ENCODE measurements around the gene POT1.

Gene POT1

DNA sequence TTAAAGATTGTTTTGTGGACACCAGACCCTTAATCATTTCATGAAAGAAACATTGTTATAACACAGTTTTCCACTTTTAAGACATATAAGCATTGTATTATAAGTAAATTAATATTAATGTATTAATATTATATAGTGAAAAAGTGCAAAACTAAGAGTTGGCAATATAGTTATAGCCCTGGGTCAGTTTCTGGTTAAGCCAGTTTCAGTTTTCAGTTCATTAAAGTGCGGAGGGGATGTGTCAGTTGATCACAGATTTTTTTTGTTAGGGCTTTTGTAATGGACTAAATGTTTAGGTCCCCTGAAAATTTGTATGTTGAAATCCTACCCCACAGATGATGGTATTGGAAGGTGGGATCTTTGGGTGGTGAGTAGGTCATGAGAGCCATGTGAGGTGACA, 118.3 kb downstream of the POT1 start:
- no peak for DNase-seq (ENCODE audit: low read depth in 2 of 3, low spot score in 2 of 3)

DNA sequence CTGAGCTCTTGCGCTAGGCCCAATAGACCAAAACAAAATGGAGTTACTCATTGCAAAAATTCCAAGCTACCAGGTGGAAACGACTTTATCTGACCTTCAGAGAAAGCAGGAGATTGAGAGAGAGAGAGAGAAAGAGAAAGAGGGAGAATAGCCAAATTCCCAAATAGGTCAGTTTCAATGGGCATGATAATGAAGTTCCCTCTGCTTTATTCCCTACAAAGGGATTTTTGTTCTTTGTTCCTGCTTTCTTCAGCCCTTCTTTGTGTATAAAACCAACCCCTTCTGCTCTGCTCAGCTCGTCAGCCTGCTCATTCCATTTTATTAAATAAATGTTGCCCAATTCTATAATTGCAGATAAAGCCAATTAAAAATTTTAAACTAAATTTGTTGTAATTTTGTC, 119.0 kb downstream of the POT1 start:
- no peak for DNase-seq (ENCODE audit: low read depth in 2 of 3, low spot score in 2 of 3)

DNA sequence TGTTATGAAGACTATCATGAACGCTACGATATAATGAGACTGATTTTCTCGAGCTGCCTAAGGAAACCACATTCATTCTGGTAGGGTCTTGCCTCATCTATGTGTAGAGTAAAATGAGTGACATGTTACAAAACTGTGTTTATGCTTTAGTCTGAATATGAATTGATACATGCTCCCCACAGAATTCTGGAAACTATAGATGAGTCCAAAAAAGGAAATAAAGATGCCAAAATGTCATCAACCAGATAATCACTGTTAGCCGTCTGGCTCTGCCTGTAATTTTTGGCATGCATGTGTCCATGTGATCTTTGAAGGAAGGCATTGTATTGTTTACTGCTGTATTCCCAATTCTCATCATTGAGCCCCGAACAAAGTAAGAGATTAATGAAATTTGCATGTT, 121.4 kb downstream of the POT1 start:
- no peak for DNase-seq (ENCODE audit: low read depth in 2 of 3, low spot score in 2 of 3)

DNA sequence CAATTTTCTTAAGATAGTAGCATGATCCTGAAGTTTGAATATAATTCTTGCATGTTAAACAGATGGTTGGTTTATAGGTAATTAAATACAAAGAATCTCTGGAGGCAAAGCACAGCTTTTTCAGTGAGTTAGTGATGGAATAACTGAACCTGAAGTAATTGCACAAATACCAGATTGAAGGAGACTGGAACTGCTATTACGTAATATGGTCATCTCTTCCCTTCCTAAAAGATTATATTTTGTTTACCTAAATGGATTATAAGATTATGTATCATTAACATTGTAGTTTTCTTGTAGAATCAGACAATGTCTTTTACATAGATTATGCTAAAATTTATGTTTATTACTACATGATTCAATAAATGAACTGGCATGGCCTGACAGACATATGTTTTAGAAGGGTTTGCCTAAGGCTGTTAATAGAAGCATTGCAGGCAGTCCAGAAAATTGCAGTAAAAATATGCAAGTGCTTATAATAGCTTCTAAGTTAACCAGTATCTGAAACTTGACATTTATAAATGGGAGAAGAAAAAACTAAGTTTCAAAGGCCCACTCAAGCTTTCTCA, 128.2 kb downstream of the POT1 start:
- no peak for DNase-seq (ENCODE audit: low read depth in 2 of 3, low spot score in 2 of 3)

DNA sequence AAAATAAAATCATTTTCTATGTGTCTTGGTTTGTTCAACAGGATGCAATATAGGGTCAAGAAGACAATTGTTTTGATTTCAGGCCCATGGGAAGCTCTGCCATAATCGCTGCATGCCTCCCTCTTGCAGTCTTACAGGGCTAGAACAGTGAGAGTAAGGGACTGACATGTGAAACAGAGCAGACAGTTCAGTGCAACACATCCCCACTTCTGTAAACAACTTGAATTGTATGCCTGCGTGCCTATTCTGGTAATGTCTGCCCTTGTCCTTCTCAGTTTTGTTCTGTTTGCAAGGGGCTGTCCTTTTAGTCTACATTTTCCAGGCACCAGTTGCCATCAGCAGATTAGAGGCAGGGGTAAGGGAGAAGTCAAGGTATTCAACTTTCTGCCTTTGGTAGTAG, 129.2 kb downstream of the POT1 start:
- DNase-seq (ENCODE audit: low read depth in 2 of 3, low spot score in 2 of 3): no peak

DNA sequence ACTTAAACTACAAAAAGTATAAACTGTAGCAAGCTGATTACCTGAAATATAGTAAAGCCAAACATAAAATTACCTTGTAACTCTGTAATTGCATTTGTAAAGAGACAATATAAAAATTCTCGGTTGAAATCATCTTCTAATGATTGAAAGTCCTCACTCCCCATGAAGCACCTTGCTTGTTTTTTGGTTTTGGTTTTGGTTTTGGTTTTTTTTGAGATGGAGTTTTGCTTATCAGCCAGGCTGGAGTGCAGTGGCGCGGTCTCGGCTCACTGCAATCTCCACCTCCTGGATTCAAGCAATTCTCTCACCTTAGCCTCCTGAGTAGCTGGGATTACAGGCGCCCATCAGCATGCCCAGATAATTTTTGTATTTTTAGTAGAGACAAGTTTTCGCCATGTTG, 130.2 kb downstream of the POT1 start:
- DNase-seq (ENCODE audit: low read depth in 2 of 3, low spot score in 2 of 3): no peak

DNA sequence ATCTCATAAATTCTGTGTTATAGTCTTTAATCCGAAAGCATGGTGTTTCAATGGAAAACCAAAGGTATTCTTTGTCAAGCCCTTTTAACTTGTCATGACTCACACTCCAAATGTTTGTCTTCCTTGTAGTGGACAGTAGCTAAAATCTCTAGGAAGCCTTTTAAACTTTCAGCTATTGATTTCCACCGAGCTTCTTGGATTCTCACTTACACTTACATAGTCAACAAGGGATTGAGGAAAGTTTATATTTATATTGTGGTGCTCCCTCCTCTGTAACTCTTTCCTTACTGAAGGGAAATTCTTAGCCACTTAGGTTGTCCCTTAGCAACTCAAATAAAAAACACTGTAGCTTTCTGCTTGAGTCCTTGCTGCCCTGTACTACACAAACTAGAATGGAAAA, 132.9 kb downstream of the POT1 start:
- no peak for DNase-seq (ENCODE audit: low read depth in 2 of 3, low spot score in 2 of 3)

DNA sequence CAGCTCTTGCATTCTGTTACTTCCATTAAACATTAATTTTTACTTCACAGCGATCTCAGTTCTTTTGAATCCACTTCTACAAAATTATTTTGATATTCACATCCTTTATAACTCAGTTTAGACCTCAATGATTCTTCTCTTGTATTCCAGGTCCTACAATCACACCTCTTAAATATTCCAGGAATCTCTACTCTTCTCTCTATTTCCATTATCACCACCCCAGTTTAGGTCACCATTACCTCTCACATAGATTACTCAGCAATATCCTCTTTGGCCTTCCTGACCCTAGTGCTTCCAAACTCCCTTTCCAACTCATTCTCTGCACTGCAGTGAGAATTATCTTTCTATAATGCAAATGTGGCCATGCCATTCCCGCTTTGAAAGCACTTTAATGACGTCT, 136.9 kb downstream of the POT1 start:
- no peak for DNase-seq (ENCODE audit: low read depth in 2 of 3, low spot score in 2 of 3)

DNA sequence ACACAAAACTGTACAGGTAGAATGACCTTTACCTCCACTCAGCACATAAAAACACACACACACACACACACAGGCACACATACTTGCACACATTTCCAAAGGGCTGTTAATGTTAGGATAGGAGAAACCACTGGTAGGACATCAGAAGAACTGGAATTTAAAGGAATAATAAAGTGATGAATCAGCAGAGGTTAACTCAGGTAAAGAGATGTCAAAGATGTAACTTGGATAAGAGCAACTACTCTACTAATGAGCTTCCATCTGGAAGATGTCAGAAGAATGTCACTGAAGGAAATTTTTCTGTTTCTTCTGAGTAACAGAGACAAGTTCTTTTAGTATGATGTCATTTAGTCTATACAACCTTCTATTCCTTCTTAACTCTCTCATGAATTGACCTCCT, 137.6 kb downstream of the POT1 start:
- DNase-seq (ENCODE audit: low read depth in 2 of 3, low spot score in 2 of 3): no peak

DNA sequence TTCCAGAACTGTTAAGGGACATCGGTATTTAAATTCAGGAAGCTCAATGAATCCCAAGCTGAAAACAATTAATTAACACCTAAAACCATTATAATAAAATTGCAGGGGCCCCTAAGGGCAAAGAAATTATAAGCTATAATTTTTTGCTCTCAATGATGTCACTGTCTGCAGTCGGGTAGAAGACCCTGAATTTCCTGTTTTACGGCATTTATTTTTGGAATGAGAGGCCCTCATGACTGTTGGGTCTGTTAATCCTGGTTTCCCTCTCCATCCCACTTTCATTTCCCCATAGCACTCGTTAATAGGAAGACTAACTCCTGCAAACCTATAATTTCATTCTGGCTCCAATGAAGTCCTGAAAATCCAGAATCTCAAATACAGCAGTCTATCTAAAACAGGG, 138.2 kb downstream of the POT1 start:
- DNase-seq (ENCODE audit: low read depth in 2 of 3, low spot score in 2 of 3): no peak

DNA sequence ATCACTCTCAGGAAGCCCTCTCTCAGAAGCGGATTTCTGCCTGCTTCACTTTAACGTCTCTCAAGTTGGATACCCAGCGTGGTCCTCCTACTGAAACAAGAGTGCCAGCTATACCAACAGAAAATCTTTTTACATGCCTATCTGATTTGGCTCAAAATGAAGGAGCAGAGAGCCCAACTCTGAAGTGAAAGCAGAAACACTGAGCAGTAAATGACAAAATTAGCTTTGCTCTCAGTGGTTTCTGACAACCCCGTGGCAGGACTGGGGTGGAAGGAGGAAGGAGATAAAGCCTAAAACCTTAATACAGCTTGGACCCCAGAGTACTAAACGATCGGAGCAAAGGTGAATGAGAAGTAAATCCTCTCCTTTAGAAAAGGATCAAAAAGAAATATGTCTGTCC, 139.0 kb downstream of the POT1 start:
- no peak for DNase-seq (ENCODE audit: low read depth in 2 of 3, low spot score in 2 of 3)

DNA sequence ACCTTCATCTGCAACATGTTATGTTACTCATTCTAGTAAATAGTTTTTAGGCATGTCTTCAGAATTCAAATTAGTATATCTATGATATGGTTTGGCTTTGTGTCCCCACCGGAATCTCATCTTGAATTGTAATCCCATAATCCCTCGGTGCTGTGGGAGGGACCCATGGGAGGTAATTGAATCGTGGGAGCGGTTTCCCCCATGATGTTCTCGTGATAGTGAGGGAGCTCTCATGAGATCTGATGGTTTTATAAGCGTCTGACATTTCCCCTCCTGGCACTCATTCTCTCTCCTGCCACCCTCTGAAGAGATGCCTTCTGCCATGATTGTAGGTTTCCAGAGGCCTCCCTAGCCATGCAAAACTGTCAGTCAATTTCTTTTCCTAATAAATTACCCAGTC, 143.6 kb downstream of the POT1 start:
- no peak for DNase-seq (ENCODE audit: low read depth in 2 of 3, low spot score in 2 of 3)

DNA sequence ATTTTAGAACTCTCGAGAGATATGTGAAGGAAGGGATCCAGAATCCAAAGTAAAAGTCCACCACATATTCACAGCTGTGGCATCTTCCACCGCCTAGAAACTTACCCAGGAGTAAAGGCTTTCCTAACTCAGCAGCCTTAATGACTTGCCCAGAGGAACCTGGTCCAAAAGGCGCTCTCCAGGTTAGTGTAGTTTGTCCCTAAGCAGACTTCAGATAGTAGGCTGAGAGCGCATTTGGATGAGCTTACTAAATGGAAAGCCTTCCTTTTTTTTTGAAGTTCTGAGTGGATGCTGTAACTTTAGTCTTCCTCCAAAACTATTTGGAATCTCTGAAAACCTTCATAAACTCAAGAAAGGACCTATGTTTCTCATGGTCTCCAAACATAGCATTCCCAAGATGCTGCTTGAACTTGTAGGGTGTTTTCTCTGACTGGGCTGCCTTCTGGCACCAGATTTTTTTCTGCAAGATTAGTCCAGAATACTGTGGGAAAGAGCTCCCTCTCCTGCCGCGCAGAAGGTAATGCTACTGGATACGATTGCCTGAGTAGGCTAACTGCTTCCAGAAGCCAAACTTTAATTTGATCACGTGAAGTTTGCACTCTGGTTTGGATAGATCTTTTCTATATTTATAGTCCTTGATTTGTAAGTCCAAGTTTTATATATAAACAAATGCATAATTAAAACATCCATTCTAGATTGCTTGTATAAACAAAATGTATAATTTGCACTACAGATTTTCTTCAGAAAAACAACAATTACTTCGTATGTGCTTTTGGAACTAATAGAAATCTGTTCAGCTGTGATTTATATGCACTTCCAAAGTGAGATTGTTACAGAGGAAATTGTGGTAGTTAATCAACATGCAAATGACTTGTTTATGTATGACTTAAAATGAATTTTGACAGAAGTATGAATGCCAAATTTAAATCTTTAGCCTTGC, 144.5 kb downstream of the POT1 start:
- no peak for DNase-seq (ENCODE audit: low read depth in 2 of 3, low spot score in 2 of 3)

DNA sequence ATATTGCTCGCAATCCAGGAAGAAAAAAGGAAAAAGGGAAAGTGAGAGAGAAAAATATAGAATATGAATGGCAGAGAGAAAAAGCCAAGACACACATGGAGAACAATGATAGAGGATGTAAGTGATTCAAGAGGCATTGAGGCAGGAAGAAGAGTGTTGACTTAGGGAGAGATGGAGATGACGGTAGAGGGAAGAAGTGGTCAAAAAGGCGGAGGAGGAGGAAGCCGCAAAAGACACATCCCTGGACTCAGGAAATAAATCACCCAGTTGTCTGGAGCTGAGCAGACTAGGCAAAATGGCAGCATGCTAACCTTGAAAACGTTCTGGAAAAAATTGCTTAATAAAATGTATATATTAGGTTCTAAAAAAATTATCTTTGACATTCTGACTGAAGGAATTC, 146.4 kb downstream of the POT1 start:
- no peak for DNase-seq (ENCODE audit: low read depth in 2 of 3, low spot score in 2 of 3)

DNA sequence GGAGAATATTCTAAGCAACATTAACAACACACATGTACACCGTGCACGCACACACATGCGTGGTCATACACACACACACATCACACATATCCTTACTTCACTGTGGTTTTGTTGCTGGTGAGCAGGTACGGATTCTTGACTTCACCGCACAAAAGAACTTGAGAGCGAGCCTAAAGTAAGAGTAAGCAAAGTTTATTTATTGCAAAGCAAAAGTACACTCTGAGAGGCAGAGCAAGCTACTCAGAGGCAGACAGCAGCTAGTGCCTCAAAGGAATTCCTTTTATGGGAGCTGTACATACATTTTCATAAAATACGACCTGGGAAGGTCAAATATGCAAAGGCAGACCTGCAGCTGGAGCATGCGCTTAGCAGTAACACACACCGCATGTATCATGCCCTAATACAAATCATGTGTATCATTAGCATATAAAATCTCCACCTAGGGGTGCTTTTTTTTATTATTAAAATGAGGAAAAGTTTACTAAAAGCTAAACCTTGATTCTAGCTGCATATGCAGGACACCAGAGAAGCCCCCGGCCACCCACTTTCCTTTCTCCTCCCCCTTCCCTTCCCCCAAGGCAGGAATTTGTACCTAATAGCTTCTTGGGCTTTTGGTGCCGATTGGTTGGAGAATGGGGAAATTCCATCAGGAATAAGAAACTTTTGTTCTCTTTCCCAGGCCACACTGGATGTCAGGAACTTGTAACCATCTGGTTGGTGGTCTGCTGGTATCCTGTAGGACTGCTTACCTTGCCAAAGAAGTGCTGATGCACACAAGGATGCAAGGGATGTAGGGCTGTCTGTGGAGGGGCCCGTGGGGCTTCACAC, 147.5 kb downstream of the POT1 start:
- DNase-seq (ENCODE audit: low read depth in 2 of 3, low spot score in 2 of 3): no peak

DNA sequence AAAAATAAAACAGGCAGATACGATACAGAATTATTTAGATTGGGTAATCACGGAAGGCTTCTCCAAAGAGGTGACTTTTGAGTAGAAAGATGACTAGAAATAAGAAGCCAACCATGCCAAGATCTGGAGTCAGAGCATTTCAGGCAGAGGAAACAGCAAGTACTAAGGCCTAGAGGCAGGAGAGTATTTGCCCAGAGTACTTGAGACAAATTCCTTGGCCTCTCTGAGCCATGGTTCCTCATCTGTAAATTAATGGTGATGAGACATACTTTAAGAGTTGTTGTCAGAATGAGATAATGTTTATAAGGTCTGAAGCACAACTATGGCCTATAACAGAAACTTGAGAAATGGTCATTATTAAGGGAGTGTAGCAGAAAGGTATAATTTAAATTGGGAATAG, 148.2 kb downstream of the POT1 start:
- DNase-seq (ENCODE audit: low read depth in 2 of 3, low spot score in 2 of 3): no peak

DNA sequence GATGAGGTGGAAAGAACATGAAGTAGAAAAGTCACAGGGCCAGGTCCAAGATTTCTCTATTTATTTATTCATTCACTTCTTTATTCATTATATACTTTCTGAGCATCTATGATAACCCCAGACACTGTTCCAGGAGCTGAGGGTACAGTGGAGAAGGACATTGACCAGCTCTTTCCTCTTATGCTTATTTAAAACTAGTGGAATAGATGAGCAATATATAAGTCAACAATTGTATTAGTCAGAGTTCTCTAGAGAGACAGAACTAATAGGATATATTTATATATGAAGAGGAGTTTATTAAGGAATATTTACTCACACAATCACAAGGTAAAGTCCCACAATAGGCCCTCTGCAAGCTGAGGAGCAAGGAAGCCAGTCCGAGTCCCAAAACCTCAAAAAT, 149.0 kb downstream of the POT1 start:
- no peak for DNase-seq (ENCODE audit: low read depth in 2 of 3, low spot score in 2 of 3)

DNA sequence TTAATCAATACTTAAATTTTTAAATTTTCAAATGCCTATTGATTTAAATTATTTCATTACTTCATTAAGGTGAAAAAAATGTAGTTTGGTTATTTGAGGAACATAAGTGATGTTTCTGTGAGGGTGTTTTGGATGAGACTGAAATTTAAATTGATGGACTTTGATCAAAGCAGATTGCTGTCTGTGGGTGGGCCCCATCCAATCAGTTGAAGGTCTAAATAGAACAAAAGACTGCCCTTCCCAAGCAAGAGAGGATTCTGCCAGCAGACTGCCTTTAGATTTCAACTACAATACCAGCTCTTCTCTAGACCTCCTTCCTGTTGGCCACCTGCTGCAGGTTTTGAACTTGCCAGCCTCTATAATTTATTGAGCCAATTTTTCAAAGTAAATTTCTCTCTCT, 149.6 kb downstream of the POT1 start:
- no peak for DNase-seq (ENCODE audit: low read depth in 2 of 3, low spot score in 2 of 3)

DNA sequence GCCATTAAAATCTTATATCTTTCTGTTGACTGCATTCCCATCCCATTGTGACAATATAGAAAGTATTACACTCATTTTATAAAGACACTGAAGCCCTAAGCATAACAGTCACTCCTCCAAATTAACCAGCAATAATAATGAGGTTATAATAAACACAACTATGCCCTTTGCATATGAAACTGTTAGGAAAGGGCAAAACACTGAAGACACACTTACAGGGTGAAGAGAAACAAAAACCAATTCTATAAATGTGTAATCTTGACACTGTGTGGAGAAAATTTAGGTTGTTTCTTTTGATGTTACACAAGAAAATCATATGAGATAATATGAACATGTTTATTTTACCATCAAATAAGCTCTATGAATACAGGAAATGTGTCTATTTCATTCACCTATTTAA, 150.0 kb downstream of the POT1 start:
- DNase-seq (ENCODE audit: low read depth in 2 of 3, low spot score in 2 of 3): no peak

DNA sequence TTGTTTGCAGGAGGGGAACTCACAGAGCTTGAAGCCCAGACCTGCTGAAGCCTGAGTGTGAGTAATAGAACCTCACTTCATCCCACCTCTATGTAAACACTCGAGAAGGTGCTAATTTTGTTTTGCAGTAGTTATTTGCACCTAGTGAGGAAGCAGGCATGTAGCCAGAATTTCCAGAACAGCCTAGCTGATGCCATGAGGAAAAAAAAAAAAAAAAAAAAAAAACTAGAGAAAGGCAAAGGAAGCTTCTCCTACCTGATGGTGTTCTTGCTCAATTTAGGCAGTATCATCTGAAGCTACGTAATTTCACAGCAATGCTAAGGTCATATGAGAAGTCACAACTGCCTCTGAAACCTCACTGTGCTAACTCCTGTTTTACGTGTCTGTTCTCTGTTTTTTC, 150.4 kb downstream of the POT1 start:
- no peak for DNase-seq (ENCODE audit: low read depth in 2 of 3, low spot score in 2 of 3)

DNA sequence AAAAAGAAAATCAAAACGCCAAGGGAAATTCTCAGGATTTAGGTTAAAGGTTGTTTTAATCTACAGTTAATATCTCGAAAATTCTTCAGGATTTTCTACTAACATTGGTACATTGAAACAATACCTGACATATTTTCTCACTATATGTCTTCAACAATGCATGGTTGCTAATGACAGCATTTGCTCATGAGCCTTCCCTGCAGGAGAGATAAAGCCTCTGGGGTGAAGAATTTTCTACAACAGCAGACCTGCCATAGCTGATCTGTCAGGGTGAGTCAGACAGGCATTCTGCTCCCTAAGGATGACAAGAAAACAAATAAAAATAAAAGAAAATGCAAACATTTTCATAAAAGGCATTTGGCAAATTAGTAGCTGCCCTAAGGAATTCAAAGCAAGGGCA, 152.4 kb downstream of the POT1 start:
- DNase-seq (ENCODE audit: low read depth in 2 of 3, low spot score in 2 of 3): no peak

DNA sequence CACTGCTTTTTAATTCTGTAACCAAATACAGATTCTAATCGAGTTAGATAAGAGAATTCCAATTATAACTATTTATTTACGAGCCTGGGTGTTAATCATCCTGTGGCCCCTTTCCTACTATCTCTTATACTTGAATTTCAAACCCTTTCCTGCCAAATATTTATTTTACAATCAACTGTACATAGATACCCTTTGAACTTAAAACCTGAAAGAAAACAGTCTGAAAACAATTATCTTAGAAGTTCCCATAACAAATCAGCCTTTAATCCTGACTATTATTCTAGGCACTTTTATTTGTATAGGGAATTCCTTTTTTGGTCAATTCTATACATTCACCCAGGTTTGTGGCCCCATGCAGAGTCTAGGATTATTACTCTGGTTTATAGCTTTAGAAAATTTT, 153.5 kb downstream of the POT1 start:
- no peak for DNase-seq (ENCODE audit: low read depth in 2 of 3, low spot score in 2 of 3)
